Testis (tissue), 3 donors: ENCODE results near the gene WFDC12. TPM values are rescaled to one million over a fixed set of nuclear protein-coding genes. Genes with fewer than 3 reads are reported as not detected.
A peak's percentile ranks its signal among the peaks of the same experiment; 100 is the strongest.
"Not testable (repeated sequence)": the region's sequence is repeated elsewhere in the genome, so short reads cannot be mapped to it uniquely, and the experiment has no call there.

Experiments used
- DNase-seq: peaks from one replicate; pipeline ENCODE4 v3.0.0-alpha.2; 2019
- H3K27ac ChIP-seq, 2 donors: fragments of 200-600 bp; sonication (generic); one replicate each; pipeline ENCODE4 v1.5.1; 2019
- H3K27me3 ChIP-seq: fragments of 200-600 bp; sonication (generic); one replicate; pipeline ENCODE4 v1.5.1; 2019
- H3K36me3 ChIP-seq: fragments of 200-600 bp; sonication (generic); one replicate; pipeline ENCODE4 v1.5.1; 2017; ENCODE audit warnings: low read depth; ENCODE audit errors: missing control alignments
- H3K4me1 ChIP-seq: fragments of 200-600 bp; sonication (generic); one replicate; pipeline ENCODE4 v1.5.1; 2019
- H3K4me3 ChIP-seq, 2 donors: fragments of 200-600 bp; sonication (generic); one replicate each; pipeline ENCODE4 v1.5.1; 2017 to 2019
- H3K9me3 ChIP-seq: fragments of 200-600 bp; sonication (generic); one replicate; pipeline ENCODE4 v1.5.1; 2017
- POLR2A ChIP-seq: fragments of 450-650 bp; IDR thresholded peaks from one replicate; pipeline ENCODE4 v1.6.1; 2017; ENCODE audit warnings: antibody characterized with exemption, mild to moderate bottlenecking, moderate library complexity
- WGBS, 2 donors: methylation state at CpG; one replicate each; pipeline ENCODE4 v1.1.5; 2018; 5-methylcytosine and 5-hydroxymethylcytosine counted together
- intact Hi-C: fragments of 100-400 bp; cut with DNase I; formaldehyde crosslinking; loops from one replicate; pipeline ENCODE4 v1.15.1; 2023; ENCODE audit warnings: low total_unique reads
- polyA plus RNA-seq: library from polyadenylated mRNA; stranded (reverse); fragments of 350-450 nt; fragmentation: Illumina TruSeq; extraction: RNeasy Lipid Tissue Mini Kit (QIAGEN cat#74804); gene quantifications from one replicate; pipeline ENCODE4 v1.2.3, GENCODE V29; 2014; ENCODE audit warnings: low read depth, low replicate concordance; ENCODE audit not compliant: insufficient read depth
- total RNA-seq, 2 donors: library from RNA; depleted of rRNA; stranded (reverse); fragments of >200 nt; gene quantifications; one replicate each; pipeline ENCODE4 v1.2.3, GENCODE V29; 2016
- TF ChIP-seq, protein P1 (sequence below), 3 experiments: fragments of 450-650 bp in 2 of 3; fragments of 200-600 bp in 1 of 3; sonication (generic) in 1 of 3; IDR thresholded peaks; one replicate each; pipeline ENCODE4 v1.5.1; 2016 to 2019; ENCODE audit warnings: antibody characterized with exemption in 3 of 3, mild to moderate bottlenecking in 2 of 3, moderate library complexity in 1 of 3

Gene WFDC12
- total and polyA plus RNA-seq, 3 donors from 2014 or later = not detected

DNA sequence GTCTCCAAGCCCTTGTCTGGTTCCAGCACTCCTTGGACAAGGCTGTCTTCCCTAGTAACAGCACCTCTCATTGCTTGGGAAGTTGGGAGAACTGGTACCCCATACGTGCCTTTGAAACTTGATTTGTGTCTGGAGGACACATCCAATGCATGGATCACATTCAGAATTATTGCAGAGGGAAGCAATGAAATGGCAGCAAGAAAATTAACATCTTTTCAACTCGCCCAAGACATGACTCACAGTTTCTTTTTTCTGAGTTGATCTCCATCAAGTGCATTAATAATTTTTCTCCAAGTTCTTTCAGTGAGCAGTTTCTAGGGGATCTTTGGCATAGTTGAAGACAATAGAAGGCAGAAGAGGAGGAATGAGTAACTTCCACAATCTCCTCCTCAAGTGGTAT is 28.1 kb upstream of the WFDC12 start:
- Histone ChIP-seq H3K9me3 (no peaks in the 10 kb centered on the region), H3K36me3 (no peaks in the 10 kb centered on the region), H3K4me3 (no peak overlapping the region), H3K27ac (no peak overlapping the region), H3K27me3 (no peaks in the 10 kb centered on the region), H3K4me1 (no peaks in the 10 kb centered on the region)
- intact Hi-C loops = no loop called here
- no peak for DNase-seq
- TF ChIP-seq POLR2A = no peak
- TF ChIP-seq, protein P1, sequence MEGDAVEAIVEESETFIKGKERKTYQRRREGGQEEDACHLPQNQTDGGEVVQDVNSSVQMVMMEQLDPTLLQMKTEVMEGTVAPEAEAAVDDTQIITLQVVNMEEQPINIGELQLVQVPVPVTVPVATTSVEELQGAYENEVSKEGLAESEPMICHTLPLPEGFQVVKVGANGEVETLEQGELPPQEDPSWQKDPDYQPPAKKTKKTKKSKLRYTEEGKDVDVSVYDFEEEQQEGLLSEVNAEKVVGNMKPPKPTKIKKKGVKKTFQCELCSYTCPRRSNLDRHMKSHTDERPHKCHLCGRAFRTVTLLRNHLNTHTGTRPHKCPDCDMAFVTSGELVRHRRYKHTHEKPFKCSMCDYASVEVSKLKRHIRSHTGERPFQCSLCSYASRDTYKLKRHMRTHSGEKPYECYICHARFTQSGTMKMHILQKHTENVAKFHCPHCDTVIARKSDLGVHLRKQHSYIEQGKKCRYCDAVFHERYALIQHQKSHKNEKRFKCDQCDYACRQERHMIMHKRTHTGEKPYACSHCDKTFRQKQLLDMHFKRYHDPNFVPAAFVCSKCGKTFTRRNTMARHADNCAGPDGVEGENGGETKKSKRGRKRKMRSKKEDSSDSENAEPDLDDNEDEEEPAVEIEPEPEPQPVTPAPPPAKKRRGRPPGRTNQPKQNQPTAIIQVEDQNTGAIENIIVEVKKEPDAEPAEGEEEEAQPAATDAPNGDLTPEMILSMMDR (IDR thresholded peaks at IDR 0.05) = no peak
- 67 to 78% methylated on average over 2 of the region's 2 CpGs for WGBS, 2 donors

DNA sequence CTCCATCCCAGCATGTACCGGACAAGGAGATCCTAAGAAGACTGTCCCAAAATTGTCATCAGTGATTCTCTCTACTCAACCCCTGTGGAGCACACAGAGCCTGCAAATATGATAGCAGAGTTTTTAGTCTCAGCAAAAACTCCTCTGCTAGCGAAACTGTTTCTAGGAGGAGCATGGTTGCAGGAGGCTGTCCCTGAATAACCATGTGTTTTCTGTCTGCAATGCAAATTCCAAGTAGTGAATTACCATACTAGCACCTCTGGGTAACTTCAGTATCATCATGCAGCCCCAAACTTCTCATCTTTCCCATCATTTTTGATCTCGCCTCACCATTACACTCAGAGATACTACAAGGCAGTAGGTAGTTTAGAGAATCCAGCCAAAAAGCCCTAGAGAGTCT is 24.8 kb upstream of the WFDC12 start:
- Histone ChIP-seq H3K27ac (no peak overlapping the region), H3K4me3 (no peak overlapping the region), H3K4me1 (no peaks in the 10 kb centered on the region), H3K27me3 (no peaks in the 10 kb centered on the region), H3K9me3 (no peaks in the 10 kb centered on the region), H3K36me3 (no peaks in the 10 kb centered on the region)
- intact Hi-C loops = no loop called here
- TF ChIP-seq POLR2A = no peak
- TF ChIP-seq, protein P1 (IDR thresholded peaks at IDR 0.05) = no peak
- DNase-seq = no peak
- WGBS, 2 donors = 88 to 89% methylated on average over 3 of the region's 3 CpGs

DNA sequence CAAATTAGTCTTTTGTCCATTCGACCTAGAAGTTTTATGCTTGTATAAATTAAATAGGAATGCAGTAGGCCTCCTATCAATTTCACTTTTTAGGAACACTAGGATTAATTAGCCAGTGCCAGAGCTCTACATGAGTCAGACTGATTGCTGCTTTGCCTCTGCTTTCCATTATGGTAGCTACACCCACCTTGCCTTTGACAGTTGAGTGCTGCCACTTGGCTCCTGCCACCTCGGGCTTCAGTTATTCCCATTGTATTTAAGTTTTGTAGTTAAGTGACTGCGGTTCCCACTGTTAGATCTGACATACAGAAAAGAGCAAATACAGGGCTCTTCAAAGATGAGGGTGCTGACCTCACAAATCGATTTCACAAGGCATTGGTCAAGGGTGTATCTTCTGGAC is 16.6 kb upstream of the WFDC12 start:
- no peak overlapping the region for H3K27ac ChIP-seq
- TF ChIP-seq, protein P1 (IDR thresholded peaks at IDR 0.05) = no peak
- TF ChIP-seq POLR2A = no peak
- H3K4me1 ChIP-seq = no peaks in the 10 kb centered on the region
- H3K4me3 ChIP-seq = no peak overlapping the region
- no peaks in the 10 kb centered on the region for H3K9me3 ChIP-seq
- no peak for DNase-seq
- intact Hi-C loops = no loop called here
- H3K36me3 ChIP-seq = no peaks in the 10 kb centered on the region
- WGBS, 2 donors = 73 to 84% methylated on average over 4 of the region's 4 CpGs
- no peaks in the 10 kb centered on the region for H3K27me3 ChIP-seq

DNA sequence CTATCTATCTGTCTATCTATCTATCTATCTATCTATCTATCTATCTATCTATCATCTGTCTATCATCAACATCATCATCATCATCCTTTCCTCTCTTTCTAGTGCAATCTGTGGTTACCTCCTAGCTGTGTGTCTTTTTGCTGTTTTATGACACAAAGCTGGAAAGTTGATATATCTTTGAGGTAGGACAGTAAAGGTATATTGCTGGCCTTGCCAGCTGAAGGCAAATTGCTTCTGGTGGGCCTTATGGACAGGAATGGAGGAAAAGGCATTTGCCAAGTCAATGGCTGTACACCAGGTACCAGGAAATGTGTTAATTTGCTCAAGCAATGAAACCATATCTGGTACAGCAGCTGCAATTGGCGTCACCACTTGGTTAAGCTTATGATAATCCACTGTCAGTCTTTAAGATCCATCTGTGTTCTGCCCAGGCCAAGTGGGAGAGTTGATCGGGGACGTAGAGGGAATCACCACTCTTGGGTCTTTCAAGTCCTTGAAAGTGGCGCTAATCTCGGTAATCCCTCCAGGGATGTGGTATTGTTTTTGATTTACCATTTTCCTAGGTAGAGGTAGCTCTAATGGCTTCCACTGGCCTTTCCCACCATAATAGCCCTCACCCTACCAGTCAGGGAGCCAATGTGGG is 15.6 kb upstream of the WFDC12 start:
- H3K27ac ChIP-seq, DNase-seq, H3K4me1 ChIP-seq, H3K4me3 ChIP-seq, H3K9me3 ChIP-seq, H3K27me3 ChIP-seq, H3K36me3 ChIP-seq, intact Hi-C loops: not testable (repeated sequence)
- 93 to 96% methylated on average over 5 of the region's 5 CpGs for WGBS, 2 donors

DNA sequence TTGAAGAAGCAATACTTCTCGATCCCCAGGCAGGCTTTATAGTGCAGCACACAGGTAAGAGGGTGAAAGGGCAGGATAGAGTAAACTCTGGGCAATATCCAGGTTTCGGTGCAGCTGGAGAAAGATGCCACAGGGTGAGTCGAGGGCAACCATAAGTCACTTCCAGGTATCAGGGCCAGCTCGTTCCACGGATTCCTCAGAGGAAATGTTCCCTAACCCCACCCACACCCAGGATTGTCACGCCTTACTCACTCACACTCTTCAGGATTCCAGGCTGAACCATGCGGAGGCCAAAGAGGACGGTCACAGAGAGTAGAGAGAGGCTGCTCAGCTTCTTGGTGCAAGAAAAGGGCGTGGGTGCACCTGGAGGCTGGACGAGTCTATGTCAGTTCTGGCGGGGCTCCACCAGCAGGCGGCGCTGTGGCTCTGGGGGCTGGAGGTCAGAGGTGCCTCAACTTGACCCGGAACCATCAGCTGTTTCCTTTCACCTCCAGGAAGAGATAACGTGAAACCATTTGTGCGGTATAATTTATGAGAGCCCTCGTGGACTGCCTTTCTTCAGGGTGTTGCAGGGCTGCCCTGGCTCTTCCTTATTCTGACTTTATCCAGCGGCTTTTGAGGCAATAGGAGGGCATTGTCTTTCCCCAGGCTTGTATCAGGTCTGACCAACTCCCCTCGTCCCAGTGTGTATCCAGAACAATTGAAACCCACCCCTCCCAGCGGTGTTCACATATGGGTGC is 14.5 kb upstream of the WFDC12 start:
- peak; percentile 83 for DNase-seq
- 36 to 42% methylated on average over 20 of the region's 20 CpGs for WGBS, 2 donors
- Histone ChIP-seq H3K36me3 (no peaks in the 10 kb centered on the region), H3K9me3 (no peaks in the 10 kb centered on the region), H3K27ac (no peak overlapping the region), H3K27me3 (no peaks in the 10 kb centered on the region), H3K4me3 (no peak overlapping the region), H3K4me1 (no peaks in the 10 kb centered on the region)
- TF ChIP-seq, protein P1 (IDR thresholded peaks at IDR 0.05) = peak; percentile 54 to 70 (median 68)
- TF ChIP-seq POLR2A = no peak
- intact Hi-C loops = no loop called here
